GM21576 (cell line): Measurements from ENCODE around the gene NUDT16.
A peak's percentile ranks its signal among the peaks of the same experiment; 100 is the strongest.
"Not testable (repeated sequence)": the region's sequence is repeated elsewhere in the genome, so short reads cannot be mapped to it uniquely, and the experiment has no call there.

Experiments
- ATAC-seq: cut with Tn5 transposase; IDR thresholded peaks from one replicate; pipeline ENCODE4 v1.9.1; 2021; ENCODE audit warnings: mild to moderate bottlenecking, moderate library complexity; ENCODE audit not compliant: unreplicated experiment

NUDT16 gene

GRCh38 chr3:131381445-131382291 lies at the start of gene NUDT16:
NUDT16 (plus strand) TSS chr3:131381774; CDS start chr3:131381805, 31 bp downstream.
- ATAC-seq = peak; percentile 98

- no peak for ATAC-seq
These were observed 42.5 kb upstream of the NUDT16 start for GRCh38 chr3:131338948-131339640.

GRCh38 chr3:131341761-131342160 lies 39.8 kb upstream of the NUDT16 start:
- no peak for ATAC-seq

GRCh38 chr3:131348911-131349310 lies 32.7 kb upstream of the NUDT16 start:
- no peak for ATAC-seq

- ATAC-seq = no peak
These were observed 32.1 kb upstream of the NUDT16 start for GRCh38 chr3:131349454-131349853.

- ATAC-seq = no peak
These were observed 31.6 kb upstream of the NUDT16 start for GRCh38 chr3:131349946-131350347.

- ATAC-seq = no peak
These were observed 31.1 kb upstream of the NUDT16 start for GRCh38 chr3:131350506-131350905.

GRCh38 chr3:131353016-131353877 lies 28.3 kb upstream of the NUDT16 start:
- no peak for ATAC-seq

- ATAC-seq = no peak
These were observed 27.6 kb upstream of the NUDT16 start for GRCh38 chr3:131353986-131354385.

GRCh38 chr3:131356006-131356595 lies 25.5 kb upstream of the NUDT16 start:
- ATAC-seq = no peak

GRCh38 chr3:131357275-131357674 lies 24.3 kb upstream of the NUDT16 start:
- ATAC-seq = no peak

GRCh38 chr3:131360191-131360755 lies 21.3 kb upstream of the NUDT16 start:
- ATAC-seq = no peak

GRCh38 chr3:131361066-131361463 lies 20.5 kb upstream of the NUDT16 start:
- not testable (repeated sequence) for ATAC-seq

- ATAC-seq = peak; percentile 69
These were observed 19.8 kb upstream of the NUDT16 start for GRCh38 chr3:131361464-131362421.

- ATAC-seq = no peak
These were observed 18.3 kb upstream of the NUDT16 start for GRCh38 chr3:131363275-131363674.

GRCh38 chr3:131370935-131371687 lies 10.5 kb upstream of the NUDT16 start:
- no peak for ATAC-seq

GRCh38 chr3:131371688-131372066 lies 9.9 kb upstream of the NUDT16 start:
- ATAC-seq = no peak

- no peak for ATAC-seq
These were observed 6.8 kb upstream of the NUDT16 start for GRCh38 chr3:131374741-131375140.
